GM12865 (cell line): ENCODE measurements around the gene TMEM231.

Experiments used
- DNase-seq: peaks from one replicate; pipeline ENCODE4 v3.0.0; 2010; ENCODE audit warnings: low read depth
- H3K4me3 ChIP-seq: 2 replicates; pipeline ENCODE4 v1.5.1; 2011; ENCODE audit warnings: mild to moderate bottlenecking, low read depth, low read length, control low read depth
- TF ChIP-seq, protein P1 (sequence below): IDR thresholded peaks from 2 replicates; pipeline ENCODE4 v1.5.1; 2011; ENCODE audit warnings: low read length, control low read depth, low read depth, inconsistent platforms; ENCODE audit not compliant: insufficient read depth; ENCODE audit errors: missing control alignments

The TMEM231 gene

DNA sequence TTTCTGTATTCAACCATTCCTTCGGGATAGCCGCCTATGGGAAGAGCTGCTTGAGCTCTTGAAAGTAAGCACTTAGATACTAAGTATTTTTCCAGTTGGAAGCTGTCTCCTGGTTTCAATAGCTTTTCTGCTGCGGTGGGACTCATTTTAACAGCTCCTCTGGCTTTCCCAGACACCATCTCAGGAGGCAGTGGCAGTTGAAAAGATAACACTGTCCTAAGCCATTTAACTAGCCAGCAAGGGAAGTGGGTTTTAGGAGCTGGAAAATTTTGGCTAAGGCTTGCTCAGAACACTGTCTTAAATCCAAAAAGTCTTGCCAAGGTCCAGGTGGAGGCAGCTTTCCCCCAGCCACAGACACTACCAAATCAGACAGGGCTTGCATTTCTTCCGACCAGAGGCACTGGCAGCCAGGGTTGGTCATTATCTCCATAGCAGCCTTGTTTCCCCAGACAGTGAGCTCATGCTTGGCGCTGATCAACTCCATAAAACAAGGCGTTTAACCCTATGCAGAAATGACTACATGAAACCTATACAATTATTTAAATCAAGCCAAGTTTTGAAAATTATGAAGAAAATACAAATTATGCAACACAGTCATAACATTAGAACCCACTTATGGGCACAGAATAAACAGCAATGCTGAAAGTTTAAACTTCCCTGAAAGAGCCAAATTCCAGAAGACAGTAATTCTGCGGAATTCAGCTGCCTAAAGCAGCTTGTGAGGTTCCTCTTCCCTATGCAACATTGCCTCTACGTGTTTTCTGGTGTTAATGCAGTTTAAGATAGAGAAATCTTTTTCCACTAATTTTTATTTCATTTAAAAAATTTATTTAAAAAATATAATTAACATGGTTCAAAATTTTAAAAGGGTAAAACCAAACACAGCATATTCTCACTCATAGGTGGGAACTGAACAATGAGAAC is 35.1 kb upstream of the TMEM231 start:
- no peak for DNase-seq
- TF ChIP-seq, protein P1, sequence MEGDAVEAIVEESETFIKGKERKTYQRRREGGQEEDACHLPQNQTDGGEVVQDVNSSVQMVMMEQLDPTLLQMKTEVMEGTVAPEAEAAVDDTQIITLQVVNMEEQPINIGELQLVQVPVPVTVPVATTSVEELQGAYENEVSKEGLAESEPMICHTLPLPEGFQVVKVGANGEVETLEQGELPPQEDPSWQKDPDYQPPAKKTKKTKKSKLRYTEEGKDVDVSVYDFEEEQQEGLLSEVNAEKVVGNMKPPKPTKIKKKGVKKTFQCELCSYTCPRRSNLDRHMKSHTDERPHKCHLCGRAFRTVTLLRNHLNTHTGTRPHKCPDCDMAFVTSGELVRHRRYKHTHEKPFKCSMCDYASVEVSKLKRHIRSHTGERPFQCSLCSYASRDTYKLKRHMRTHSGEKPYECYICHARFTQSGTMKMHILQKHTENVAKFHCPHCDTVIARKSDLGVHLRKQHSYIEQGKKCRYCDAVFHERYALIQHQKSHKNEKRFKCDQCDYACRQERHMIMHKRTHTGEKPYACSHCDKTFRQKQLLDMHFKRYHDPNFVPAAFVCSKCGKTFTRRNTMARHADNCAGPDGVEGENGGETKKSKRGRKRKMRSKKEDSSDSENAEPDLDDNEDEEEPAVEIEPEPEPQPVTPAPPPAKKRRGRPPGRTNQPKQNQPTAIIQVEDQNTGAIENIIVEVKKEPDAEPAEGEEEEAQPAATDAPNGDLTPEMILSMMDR, result no peak
- no peak overlapping the region for H3K4me3 ChIP-seq

DNA sequence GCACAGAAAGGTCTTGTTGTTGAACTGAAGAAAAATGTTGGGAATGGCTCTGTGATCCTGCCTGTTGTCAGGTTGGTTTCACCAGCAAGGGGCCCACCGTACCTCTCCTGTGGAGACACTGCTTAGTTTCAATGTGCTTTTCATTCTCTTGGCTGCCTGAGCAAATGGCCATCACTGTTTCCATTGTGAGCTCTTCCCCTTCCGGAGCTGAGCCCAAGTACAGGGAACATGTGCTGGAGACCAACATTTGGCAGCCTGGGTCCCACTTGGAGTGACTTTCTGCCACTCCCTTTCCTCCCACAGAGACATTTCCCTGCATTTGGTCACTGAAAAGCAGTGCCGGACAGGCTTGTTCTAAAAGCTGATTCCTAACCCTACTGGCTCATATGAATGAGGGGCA is 33.3 kb upstream of the TMEM231 start:
- DNase-seq, result no peak
- TF ChIP-seq, protein P1, result no peak
- H3K4me3 ChIP-seq, result no peak overlapping the region

DNA sequence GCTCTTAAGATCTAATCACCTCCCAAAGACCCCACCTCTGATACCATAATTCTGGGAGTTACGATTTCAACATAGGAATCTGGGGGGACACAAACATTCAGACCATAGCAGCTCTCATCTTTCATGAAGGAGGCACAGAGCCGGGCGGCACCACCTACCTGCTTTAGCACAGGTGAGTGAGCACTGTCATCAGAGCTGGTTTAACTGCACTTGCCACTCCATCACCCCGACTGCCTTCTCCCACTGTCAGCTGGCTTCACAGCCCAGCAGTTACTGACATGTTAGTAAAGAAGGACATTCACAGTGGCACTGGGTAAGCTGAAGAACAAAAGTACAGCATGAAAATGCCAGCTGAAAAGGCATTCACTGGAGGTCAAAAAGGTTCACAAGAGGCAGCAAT is 32.7 kb upstream of the TMEM231 start:
- no peak overlapping the region for H3K4me3 ChIP-seq
- TF ChIP-seq, protein P1, result no peak
- DNase-seq, result no peak

DNA sequence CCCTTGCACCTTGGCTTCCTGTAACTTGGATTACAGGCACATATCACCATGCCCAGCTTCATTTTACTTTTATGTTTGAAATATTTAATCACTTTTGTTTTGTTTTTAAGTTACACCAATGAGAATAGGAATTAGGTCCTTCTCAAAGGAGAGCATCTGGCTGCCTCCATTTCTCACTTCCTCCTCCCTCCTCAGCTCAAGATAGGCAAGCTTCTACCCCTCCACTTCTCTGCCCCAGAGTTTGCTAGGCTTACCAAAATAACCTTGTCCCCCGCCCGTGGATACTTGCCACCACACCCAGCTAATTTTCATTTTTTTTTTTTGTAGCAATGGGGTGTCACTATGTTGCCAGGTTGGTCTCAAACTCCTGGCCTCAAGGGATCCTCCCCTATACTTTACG is 28.1 kb upstream of the TMEM231 start:
- peak; percentile 57 for DNase-seq
- no peak overlapping the region for H3K4me3 ChIP-seq

DNA sequence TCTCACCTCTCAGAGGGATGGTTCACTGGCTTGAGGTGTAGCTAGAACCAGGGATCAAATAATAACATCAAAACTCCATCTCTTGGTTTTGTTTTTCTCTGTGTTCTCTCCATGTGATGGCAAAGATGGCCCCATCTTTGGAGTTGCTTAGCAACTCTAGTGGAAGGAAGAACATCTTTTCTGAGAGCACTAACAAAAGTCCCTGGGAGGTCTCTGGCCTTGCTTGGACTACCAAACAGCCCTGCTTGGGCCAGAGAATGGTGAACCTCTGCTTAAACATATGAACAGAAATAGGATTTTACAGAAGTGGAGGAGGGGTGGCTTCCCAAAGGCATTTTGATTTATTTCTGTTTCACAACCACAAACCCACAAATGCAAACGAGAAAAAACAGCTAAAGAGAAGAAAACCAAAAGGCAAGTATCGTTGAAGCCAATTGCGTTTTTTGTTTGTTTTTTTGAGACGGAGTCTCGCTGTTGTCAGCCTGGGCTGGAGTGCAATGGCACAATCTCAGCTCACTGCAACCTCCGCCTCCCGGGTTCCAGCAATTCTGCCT is 23.3 kb upstream of the TMEM231 start:
- no peak overlapping the region for H3K4me3 ChIP-seq
- TF ChIP-seq, protein P1, result no peak
- no peak for DNase-seq

More for the DNA sequence above, 28.1 kb upstream of the TMEM231 start:
- TF ChIP-seq, protein P1, result no peak

DNA sequence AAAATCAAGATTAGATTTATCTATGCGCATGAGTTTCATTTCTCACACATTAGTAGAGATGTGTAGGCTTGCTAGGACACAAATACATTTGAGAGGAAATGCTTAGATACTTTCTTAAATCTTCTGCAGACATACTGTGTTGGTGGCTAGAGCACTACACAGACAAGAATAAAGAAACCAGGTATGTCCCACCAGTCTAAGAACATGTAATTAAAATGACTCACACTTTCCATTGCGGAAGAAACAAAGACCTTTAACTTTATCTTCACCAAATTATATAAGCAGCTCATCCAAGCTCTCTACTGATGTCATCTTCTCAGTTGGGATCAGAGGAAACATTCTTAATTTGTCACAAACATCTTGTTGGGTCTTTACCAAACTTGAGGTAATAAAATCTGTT is 22.7 kb upstream of the TMEM231 start:
- no peak overlapping the region for H3K4me3 ChIP-seq
- DNase-seq, result no peak
- TF ChIP-seq, protein P1, result no peak
